GM04503 (cell line): ENCODE measurements around the gene TBC1D22A.
"Not testable (repeated sequence)": the region's sequence is repeated elsewhere in the genome, so short reads cannot be mapped to it uniquely, and the experiment has no call there.

Experiments
- DNase-seq: peaks from one replicate; pipeline ENCODE4 v3.0.0-alpha.2; 2012; ENCODE audit warnings: low read depth

TBC1D22A gene

DNA sequence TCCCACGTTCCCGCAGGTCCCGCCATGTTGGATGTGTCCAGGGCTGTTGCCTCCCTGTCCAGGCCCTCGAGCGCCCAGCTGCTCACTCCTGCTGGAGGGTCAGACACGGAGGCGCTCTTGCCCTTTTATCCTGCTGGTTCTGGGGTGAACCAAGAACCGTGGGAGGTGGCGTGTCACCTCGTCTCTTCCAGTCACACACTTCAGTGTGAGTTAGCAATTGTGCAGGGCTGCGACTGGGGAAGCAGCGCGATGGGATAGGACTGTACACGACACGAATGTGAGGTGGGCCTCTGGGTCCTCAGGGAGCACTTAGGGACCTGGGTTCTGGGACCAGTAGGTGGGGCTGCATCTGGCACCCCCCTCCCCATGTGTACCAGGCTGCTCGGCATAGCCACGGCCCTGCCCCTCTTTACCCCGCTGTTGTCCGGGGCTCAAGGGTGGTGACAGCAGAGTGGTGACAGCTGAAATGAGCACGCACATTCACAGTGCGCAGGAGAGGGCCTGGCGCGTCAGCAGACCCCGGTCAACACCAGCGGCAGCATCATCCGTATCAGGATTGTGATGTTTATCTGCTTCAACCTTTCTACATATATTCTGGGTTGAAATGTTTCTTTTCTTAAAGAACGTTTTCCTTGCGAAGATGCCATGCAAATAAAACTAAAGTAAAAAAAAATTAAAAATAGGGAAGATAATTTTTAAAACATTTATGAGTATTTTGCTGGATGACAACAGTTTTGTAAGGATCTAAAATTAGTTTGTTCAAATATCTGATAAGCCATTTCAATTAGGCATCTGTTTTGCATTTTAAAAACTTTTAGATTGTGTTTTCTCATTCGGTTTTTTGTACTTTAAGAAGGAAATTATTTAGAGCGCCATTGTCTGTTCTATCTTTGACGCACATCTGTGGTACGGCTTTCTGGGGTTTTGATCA is 210.7 kb downstream of the TBC1D22A start:
- DNase-seq, result no peak

DNA sequence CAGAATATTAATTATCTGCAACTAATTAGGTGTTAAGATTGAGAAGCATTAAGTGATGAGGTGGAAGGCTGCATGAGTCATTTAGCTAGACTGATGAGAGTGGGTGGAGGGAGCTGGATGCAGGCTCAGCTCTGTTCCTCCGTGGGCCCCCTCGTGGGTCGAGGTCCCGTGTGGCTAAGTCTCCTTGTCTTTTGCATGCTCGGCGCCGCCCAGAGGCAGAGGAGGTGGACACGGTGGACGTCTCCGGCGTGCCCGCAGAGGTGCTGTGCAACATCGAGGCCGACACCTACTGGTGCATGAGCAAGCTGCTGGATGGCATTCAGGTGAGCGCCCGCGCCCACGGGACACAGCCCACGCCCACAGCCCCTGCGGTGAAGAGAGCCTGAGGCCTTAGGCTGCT is 211.6 kb downstream of the TBC1D22A start:
- DNase-seq, result no peak

DNA sequence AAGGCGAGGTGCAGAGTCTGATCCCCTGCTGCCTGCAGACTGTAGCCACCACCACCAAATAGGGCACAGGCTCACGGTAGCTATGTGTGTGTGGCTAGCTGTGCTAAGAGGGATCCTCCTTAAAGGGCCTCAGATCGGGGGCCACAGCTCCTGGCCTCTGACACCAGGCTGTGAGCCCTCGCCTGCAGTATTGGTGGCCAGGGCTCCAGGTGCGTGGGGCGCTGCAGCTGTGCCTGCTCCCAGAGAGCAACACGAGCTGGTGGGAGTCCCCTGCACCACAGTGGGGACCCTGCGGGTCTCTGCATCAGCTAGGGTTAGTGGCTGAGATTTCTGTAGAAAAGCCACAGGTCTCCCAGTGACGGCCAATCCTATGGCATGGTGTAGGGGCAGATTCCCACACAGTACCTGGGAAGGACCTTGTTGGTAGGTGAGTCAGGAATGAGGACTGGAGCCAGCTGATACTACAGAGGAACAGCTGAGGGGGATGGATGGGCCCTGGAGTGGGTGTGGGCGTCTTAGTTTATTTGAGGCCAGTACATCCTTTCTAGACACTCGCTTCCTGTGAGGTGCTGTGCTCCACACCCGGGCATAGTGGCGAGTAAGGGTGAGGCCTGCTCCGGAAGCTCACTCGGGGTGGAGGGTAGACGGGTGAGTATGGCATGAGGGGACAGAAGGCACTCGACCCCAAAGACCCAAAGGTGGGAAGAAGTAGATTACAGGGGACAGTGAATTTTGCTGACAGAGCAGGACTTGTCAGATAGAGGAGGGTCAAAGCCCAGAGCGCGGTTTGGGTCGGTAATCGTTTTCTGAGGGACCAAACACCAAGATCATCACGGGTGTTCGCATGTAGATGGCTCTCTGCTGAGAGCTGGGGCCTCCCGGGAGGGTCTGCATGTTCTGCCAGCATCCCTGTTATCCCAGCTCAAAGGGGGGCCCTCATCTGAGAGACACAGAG is 212.5 kb downstream of the TBC1D22A start:
- DNase-seq, result no peak

DNA sequence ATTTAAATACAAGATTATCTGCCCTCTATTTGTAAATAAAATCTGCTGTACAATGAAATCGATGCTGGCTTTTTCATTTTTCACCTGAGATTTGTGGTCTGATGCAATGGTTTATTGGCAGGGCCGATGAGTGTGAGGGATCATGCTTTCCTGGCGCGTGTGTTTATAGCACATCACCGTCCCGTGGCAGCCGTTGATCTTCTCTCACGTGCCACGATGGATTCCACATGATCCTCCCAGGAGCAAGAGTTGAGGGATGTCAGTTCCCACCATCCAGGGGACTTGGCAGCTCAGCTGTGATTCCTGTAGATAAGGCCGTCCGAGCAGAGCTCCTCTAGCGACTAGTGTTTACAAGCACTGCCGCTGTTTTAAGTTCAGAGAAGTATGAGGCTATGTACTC is 213.7 kb downstream of the TBC1D22A start:
- no peak for DNase-seq

DNA sequence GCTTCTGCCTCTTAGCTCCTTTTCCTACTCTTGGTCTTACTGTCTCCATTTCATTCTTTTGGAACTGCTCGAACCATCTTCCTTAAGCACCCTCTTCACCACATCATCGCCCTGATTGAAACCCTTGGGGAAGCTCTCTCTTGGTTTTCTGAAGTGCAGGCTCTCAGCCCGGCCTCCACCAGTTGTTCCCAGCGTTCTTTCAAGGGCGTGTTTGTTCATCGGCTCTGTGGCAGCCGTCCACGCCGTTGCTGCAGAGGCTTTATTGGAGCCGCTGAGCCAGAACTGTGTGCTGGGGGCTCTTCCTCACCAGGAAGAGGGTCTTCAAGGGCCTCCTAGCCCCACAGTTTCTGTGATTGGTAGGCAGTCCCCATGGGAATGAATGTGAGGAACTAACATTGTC is 214.1 kb downstream of the TBC1D22A start:
- no peak for DNase-seq

DNA sequence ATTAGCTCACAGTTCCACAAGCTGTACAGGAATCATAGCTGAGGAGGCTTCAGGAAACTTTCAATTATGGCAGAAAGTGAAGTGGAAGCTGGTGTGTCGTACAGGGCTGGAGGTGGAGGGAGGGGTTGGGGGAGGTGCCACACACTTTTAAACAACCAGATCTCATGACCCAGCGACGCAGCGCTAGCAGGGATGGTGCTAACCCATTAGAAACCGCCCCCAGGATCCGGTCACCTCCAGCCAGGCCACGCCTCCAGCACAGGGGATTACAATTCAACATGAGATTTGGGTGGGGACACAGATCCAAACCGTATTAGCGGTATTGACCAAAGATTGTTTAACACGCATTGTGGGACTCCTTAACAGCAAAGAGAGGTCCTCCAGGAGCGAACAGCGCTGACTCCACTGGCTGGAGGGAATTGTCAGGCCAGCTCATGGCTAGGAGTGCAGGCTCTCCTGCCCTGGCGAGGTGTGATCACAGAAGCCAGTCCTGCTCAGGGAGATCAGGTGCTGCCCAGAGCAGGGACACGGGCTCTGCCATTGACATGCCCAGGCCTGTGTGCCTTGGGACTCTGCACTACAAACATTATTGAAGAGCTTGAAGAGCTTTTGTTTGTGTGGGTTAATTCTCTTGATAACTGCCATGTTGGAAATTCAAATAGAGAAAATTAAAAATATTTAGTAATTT is 215.3 kb downstream of the TBC1D22A start:
- no peak for DNase-seq

DNA sequence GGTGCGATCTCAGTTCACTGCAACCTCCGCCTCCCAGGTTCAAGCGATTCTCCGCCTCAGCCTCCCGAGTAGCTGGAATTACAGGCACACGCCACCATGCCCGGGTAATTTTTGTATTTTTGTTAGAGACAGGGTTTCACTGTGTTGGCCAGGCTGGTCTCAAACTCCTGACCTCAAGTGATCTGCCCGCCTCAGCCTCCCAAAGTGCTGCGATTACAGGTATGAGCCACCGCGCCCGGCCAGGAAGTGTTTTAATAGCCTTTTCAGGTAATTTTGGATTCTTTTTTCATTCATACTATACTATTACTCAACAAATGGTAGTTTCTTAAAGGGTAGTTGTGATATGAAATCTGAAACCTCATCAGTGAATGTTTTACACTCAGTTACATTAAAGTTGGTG is 216.2 kb downstream of the TBC1D22A start:
- not testable (repeated sequence) for DNase-seq

DNA sequence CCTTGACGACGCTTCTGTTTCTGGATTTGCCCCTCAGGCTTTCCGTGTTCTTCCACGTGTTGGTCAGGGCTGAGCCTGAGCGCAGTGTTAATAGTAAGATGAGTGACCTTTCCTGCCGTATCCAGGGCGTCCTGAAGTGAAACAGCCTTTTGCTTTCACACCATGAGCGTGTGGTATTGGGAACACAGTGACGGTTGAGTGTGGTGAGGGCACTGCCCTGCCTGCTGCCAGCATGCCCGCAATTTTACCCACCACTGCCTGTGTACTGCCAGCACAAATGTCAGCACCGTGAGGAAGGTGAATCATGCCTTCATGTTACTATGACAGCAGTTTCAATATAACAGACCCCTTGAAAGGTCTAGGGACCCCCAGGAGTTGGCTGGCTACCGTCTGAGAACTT is 217.1 kb downstream of the TBC1D22A start:
- DNase-seq, result no peak

DNA sequence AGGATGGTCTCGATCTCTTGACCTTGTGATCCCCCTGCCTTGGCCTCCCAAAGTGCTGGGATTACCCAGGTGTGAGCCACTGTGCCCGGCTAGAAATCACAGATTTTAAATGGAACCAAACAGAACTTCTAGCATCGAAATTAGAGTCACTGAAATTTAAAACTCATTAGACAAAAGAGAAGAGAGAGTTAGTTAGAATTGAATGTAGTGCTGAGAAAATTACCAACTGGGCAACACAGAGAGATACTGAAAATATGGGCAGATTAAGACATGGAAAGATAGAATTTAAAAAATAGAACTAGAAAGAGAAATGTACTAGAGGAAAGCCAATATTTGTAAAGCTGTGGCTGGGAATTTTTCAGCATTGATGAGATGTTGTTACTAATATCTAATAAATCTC is 217.9 kb downstream of the TBC1D22A start:
- DNase-seq, result no peak

DNA sequence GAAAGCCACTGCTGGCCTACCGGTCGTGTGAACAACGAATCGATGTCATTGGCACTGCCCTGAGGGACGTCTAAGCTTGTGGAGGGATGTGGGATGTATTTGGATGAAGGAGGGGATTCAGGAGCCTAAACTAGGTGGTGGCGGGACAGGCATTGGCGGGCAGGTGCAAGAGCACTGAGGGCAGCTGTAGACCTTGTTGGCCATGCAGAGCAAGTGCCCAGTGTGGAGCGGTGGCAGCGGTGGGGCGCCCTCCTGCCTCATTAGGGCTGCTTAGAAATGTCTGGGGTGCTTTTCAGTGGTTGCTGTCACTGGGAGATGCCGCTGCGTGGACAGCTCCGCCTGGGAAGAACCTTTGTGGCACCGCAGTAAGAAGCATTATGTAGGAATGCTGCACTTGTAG is 220.2 kb downstream of the TBC1D22A start:
- DNase-seq, result no peak

DNA sequence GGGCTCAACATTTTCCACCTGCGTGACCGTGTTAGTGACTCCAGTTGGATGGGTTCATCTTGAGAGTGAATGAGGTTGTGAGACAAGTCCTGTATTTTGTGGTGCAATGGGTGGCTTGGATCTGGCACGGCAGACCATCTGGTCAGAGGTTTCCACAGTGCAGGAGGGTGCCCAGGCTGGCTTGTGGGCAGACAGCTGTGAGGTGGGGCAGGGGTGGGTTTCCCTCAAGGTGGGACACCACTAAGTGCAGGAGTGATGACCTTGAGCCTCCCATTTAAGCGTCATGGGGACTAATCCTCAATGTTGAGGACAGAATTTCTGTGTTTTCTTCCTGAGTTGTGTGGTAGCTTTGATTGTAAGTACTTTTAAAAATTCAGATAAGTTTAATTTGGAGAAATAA is 220.6 kb downstream of the TBC1D22A start:
- no peak for DNase-seq

DNA sequence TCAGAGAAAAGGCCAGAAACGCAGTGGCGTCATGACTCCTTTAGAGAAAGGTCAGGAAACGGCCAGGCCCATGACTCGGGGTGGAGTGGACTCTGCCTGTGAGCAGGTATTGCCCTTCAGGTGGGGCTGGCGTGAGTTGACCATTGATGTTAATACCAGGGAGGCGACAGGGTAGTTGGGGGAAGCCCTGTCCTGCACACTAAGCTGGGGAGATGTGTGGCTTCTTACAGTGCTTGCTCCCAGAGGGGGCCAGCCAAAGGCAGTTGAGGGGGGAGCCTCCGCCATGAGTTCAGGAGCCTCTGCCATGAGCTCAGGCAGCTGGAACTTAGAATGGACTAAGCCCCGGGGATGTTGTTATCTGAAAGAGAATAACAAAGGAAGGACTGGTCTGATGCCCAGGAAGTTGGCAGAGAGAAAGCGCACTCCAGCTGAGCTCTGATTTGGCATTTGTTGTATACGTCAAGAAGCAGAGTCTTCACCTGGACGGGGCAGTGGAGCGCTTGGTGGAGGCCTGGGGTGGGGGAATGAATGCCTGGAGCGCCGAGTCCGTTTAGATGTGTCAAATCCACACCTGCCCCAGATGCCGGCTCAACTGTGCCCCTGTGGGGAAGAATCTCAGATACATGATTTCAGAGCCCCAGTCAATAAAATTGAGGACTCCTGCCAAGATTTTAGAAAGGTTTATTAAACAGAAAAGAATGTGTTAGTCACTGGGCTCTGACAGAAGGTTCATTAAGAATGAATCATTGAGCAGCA is 222.5 kb downstream of the TBC1D22A start:
- peak; percentile 45 for DNase-seq

DNA sequence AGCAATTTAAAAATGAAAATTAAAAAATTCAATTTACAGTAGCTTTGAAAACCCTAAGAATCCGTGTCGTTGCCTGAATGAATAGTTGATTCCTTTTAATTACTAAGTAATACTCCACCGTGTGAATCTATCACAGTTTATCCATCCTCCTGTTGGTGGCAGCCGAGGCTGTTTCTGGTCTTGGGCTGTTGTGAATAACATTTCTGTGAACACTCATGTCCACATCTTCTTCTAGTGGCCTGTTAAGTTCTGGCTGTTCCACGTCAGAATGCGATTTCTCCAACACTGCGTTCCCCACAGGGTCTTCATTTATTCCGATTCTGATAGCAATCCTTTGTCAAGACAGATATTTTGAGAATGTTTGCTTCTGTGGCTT is 223.0 kb downstream of the TBC1D22A start:
- no peak for DNase-seq

DNA sequence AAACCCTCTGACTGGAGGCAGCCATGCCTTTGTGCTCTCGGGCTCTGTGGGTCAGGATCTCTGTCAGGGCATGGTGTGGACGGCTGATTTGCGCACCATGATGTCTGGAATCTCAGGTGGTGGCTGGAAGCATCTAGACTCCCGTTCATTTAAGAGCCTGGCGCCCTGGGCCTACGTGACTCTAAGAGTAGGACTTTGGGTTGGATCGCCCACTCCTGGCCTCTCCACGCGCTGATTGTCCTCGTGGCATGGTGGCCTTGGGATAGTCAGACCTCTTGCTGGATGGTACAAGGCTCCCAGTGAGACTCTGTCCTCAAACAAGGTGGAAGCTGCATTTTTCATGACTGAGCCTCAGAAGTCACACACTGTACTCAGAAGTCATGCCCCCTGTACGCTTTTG is 224.3 kb downstream of the TBC1D22A start:
- DNase-seq, result no peak

DNA sequence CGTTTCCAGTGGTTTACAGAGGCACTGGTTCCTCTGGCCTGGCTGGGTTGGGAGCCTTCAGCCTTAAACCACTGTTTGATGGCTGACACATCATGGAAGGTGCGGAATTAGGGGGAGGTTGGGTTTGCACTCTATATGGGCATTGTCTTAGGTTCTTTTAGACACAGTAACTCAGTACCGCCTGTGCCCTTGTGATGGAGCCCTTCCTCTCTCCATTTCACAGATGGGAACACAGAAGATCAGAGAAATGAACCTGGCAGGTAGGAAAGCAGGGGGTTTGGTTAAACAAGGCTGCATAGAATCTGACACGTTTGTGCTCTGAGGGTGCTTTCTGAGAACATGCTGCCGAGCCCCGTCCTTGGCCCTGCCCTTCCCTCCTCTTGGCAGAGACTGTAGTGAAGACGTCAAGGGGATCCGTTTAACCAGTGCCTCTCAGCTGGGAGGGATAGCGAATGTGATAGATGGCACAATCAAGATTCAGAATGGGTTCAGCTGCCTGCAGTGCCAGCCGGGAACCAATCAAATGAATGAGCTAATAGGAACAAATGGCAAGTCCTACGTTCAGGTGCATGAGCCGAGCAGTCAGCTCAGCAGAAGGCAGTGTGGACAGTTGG is 228.6 kb downstream of the TBC1D22A start:
- no peak for DNase-seq

DNA sequence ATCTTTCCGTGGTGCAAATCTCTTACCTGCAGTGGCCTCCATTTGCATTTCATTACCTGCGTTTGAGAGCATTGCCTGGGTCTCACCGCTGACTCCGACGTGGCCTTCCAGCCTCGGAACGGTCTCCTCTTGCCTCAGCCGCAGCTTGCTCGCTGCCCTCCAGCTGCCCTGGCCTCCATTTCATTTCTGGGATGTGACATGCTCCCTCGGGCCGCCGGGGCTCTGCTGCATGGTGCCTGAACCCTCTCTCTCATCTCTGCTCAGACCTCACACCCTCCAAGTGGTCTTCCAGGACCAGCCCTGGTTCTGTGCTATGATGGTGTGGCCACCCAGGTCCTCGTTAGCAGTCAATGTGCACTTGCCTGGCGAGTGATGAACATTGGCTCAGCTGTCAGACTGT is 229.2 kb downstream of the TBC1D22A start:
- no peak for DNase-seq

DNA sequence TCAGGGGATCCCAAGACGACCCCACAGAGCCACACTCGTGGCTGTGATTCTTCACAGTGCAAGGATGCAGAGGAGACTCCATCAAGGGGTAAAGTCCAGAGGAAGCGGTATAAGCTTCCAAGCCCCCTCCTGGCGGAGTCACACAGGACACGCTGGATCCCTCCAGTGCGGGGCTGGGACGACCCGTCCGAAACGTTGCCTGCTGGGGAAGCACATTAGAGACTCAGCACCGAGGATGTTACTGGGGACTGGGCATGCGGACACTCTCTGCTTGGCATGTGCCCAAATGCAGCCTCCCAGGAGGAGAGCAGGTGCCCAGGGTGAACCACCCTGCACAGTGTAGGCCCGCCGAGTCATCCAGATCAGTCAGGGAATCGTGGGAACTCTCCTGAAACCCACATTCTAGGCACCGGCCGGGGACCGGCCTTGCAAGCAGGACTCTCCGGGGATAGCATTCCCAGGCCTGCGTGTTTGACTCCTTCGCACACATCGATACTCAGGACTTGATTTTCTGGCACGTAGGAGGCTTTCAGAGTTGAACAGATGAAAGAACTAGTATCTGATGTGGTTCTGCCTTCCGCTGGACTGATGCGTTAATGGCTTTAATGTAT is 229.8 kb downstream of the TBC1D22A start:
- no peak for DNase-seq

DNA sequence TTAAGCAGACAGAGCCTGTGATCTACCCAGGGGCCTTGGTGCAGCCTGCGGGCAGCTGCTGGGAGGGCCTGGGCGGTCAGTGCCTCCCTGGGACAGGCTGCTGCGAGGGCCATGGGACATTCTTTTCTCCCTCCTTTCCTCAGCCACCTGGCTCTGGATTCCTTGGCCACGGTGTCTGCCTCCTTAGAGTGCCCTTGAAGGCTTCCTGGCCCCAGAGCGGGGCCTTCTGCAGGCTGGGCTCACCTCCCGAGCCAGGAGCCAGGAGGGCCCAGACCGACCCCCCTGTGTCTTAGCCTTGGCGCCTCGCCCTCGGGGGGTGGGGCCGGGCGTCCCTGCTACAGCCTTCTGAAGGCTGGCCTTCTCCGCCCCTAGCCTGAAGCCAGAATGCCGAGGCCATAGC is 231.2 kb downstream of the TBC1D22A start:
- DNase-seq, result no peak

DNA sequence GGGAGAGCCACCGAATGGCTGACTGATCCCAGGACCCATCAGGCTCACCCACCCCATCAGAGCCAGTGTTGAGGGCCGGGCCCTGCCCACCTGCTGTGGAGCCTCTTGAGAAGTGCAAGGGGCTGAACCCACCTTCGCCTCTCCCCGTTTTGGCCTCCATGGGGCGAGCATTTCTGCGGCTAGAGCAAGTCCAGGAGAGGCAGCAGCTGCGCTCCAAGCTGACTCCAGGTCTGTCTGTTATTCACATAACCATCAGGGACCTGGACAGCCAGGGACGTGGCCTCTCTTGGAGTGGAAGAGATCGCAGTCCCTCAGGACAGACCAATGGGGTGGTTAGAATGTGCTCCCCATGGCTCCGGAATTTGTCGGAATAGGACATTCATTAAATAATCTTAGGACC is 231.8 kb downstream of the TBC1D22A start:
- DNase-seq, result no peak

DNA sequence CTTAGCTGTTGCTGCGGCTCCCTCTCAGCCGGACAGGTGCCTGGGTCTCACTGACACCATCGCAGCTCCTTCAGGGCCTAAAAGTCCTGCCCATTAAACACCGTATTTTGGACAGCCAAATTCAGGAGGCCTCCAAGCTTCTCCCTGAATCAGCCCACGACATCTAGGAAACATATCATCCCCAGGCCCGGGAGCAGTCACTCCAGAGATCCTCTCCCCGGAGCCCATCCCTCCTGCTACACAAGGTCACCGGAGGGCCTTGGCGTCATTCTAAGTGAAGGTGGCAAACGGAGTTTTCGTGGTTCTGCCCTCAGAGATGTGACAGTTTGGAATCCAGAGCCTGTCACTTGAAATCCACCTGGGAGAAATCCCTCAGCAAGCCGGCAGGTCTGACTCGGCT is 232.5 kb downstream of the TBC1D22A start:
- no peak for DNase-seq
